Right lobe of liver (tissue), 4 donors: ENCODE results near the gene BAIAP2.

Experiments
- CTCF ChIP-seq, 4 donors: fragments of 200-600 bp in 3 of 4; fragments of 450-650 bp in 1 of 4; IDR thresholded peaks; one replicate each; pipeline versions ENCODE4 v1.5.1 to v1.8.0; 2016 to 2022; ENCODE audit warnings: antibody characterized with exemption in 4 of 4, mild to moderate bottlenecking in 2 of 4
- POLR2A ChIP-seq: fragments of 450-650 bp; IDR thresholded peaks from one replicate; pipeline ENCODE4 v1.6.1; 2017; ENCODE audit warnings: antibody characterized with exemption, mild to moderate bottlenecking
- donor health status: DM: no; HTN: no; CAD: no.
- donor health status: DM: no; HTN: no; CAD: no.
- donor health status: DM: no; HTN: yes; CAD: no.

DNA sequence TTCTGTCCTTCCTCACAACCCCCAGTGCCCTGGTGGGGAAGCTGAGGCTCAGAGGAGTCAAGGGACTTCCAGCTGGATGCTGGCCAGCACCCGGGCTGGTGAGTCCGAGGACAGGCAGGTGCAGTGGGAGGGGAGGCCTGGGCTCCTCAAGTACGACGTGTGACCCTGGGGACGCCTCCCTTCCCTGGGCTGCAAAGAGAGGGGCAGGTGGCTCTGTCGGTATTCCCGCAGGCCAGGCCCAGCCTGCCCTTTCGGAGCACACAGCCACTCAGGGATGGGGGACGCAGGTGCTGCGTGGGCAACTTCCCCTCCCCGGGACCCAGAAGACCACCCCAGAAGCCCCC, 97.2 kb downstream of the BAIAP2 start:
- TF ChIP-seq CTCF (IDR thresholded peaks at IDR 0.05) (no peak), POLR2A (no peak)
